ENCODE measurements around the gene GALNT10.
A peak's percentile ranks its signal among the peaks of the same experiment; 100 is the strongest.
"Not testable (repeated sequence)": the region's sequence is repeated elsewhere in the genome, so short reads cannot be mapped to it uniquely, and the experiment has no call there.

GALNT10 gene, protein sequence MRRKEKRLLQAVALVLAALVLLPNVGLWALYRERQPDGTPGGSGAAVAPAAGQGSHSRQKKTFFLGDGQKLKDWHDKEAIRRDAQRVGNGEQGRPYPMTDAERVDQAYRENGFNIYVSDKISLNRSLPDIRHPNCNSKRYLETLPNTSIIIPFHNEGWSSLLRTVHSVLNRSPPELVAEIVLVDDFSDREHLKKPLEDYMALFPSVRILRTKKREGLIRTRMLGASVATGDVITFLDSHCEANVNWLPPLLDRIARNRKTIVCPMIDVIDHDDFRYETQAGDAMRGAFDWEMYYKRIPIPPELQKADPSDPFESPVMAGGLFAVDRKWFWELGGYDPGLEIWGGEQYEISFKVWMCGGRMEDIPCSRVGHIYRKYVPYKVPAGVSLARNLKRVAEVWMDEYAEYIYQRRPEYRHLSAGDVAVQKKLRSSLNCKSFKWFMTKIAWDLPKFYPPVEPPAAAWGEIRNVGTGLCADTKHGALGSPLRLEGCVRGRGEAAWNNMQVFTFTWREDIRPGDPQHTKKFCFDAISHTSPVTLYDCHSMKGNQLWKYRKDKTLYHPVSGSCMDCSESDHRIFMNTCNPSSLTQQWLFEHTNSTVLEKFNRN

DNA sequence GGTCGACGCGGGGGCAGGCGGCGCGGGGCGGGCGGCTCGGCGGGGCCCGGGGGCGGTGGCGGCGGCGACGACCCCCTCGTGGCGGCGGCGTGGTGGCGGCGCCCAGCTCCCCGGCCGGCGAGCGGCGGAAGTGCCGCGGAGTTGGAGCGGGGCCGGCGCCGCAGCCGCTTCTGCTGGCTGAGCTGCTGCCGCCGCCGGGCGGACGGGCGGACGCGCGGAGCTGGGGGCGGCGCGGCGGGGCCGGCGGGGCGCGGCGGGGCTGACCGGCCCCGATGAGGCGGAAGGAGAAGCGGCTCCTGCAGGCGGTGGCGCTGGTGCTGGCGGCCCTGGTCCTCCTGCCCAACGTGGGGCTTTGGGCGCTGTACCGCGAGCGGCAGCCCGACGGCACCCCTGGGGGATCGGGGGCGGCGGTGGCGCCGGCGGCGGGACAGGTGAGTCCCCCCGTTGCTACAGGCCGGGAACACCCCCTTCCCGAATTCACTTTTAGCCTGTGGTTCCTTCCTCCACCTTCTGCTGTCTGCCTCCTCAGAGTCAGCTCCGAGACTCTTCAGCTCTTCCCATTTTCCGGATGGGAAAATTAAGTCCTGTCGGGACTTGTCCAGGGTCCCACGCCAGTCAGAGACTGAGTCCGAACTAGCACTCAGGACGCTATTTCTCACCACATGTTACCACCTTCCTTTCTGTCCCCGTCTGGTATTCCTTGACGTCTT lies at the start of gene GALNT10:
Gene GALNT10 (plus strand): TSS at position 139 of the 710 bp plus-strand sequence. CDS start 134 bp downstream, at position 273.
- TF ChIP-seq, protein P1, sequence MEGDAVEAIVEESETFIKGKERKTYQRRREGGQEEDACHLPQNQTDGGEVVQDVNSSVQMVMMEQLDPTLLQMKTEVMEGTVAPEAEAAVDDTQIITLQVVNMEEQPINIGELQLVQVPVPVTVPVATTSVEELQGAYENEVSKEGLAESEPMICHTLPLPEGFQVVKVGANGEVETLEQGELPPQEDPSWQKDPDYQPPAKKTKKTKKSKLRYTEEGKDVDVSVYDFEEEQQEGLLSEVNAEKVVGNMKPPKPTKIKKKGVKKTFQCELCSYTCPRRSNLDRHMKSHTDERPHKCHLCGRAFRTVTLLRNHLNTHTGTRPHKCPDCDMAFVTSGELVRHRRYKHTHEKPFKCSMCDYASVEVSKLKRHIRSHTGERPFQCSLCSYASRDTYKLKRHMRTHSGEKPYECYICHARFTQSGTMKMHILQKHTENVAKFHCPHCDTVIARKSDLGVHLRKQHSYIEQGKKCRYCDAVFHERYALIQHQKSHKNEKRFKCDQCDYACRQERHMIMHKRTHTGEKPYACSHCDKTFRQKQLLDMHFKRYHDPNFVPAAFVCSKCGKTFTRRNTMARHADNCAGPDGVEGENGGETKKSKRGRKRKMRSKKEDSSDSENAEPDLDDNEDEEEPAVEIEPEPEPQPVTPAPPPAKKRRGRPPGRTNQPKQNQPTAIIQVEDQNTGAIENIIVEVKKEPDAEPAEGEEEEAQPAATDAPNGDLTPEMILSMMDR (IDR thresholded peaks at IDR 0.05; ENCODE audit: extremely low read depth, missing control alignments): no peak
- DNase-seq (ENCODE audit: low spot score): peak; percentile 95

- TF ChIP-seq, protein P1 (IDR thresholded peaks at IDR 0.05; ENCODE audit: extremely low read depth, missing control alignments): no peak
Observed at GRCh38 chr5:154141745-154142221, 48.8 kb upstream of the GALNT10 start.

GRCh38 chr5:154143211-154143641 lies 47.3 kb upstream of the GALNT10 start:
- TF ChIP-seq, protein P1 (IDR thresholded peaks at IDR 0.05; ENCODE audit: extremely low read depth, missing control alignments): no peak
- DNase-seq (ENCODE audit: low spot score): no peak

More at GRCh38 chr5:154141745-154142221, 48.8 kb upstream of the GALNT10 start:
- DNase-seq (ENCODE audit: low spot score): no peak

- DNase-seq (ENCODE audit: low spot score): no peak
- TF ChIP-seq, protein P1 (IDR thresholded peaks at IDR 0.05; ENCODE audit: extremely low read depth, missing control alignments): no peak
Observed at GRCh38 chr5:154145268-154145667, 45.3 kb upstream of the GALNT10 start.

GRCh38 chr5:154146409-154146808 lies 44.1 kb upstream of the GALNT10 start:
- TF ChIP-seq, protein P1 (IDR thresholded peaks at IDR 0.05; ENCODE audit: extremely low read depth, missing control alignments): no peak
- DNase-seq (ENCODE audit: low spot score): no peak

GRCh38 chr5:154147666-154148065 lies 42.9 kb upstream of the GALNT10 start:
- TF ChIP-seq, protein P1 (IDR thresholded peaks at IDR 0.05; ENCODE audit: extremely low read depth, missing control alignments): no peak

GRCh38 chr5:154150471-154150870 lies 40.1 kb upstream of the GALNT10 start:
- DNase-seq (ENCODE audit: low spot score): not testable (repeated sequence)

More at GRCh38 chr5:154147666-154148065, 42.9 kb upstream of the GALNT10 start:
- no peak for DNase-seq (ENCODE audit: low spot score)

Measured in GM20000 (cell line).